ENCODE measurements around the gene SLC15A4.

Gene SLC15A4

DNA sequence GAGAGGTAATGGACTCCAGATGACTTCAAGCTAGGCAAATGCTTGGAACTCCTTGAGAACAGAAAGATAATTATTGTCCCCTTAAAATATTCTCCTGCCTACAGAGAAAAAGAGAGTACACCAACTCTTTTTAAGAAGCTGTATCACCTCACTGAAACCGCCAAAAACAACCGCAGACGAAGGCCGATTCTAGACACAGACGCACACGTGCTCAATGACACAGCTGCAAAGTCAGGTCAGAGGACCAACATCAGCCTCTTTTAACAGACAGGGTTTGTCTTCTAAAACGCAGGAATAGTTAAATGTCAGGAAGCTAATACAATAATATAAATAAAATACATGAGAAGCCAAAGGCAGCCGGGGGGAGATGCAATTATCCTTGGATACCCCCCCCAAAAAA lies 19.0 kb downstream of the SLC15A4 start:
- TF ChIP-seq, protein P1, sequence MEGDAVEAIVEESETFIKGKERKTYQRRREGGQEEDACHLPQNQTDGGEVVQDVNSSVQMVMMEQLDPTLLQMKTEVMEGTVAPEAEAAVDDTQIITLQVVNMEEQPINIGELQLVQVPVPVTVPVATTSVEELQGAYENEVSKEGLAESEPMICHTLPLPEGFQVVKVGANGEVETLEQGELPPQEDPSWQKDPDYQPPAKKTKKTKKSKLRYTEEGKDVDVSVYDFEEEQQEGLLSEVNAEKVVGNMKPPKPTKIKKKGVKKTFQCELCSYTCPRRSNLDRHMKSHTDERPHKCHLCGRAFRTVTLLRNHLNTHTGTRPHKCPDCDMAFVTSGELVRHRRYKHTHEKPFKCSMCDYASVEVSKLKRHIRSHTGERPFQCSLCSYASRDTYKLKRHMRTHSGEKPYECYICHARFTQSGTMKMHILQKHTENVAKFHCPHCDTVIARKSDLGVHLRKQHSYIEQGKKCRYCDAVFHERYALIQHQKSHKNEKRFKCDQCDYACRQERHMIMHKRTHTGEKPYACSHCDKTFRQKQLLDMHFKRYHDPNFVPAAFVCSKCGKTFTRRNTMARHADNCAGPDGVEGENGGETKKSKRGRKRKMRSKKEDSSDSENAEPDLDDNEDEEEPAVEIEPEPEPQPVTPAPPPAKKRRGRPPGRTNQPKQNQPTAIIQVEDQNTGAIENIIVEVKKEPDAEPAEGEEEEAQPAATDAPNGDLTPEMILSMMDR (IDR thresholded peaks at IDR 0.05; ENCODE audit: control insufficient read depth, extremely low read depth, insufficient read depth), result no peak
- H3K4me3 ChIP-seq (ENCODE audit: low read depth, low read length), result no peak overlapping the region
- no peak for DNase-seq (ENCODE audit: low read depth)

DNA sequence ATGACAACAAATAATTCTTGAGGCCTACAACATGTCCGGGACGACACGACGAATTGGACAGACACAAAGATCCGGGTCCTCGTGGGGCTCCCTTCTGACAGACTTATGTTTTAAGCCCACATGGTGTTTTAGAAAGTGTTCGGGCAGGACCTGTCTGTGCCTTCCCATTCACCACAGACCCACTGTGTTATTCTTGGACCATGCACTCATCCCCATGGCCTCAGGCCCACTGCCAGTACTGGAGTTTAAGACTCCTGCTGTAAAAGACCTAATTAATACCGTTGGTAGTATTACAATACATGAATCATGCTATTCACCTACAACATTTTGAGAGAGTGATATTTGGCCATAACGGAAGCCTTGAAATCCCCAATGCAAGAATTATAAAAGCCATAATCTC lies 20.0 kb downstream of the SLC15A4 start:
- no peak for DNase-seq (ENCODE audit: low read depth)
- TF ChIP-seq, protein P1 (IDR thresholded peaks at IDR 0.05; ENCODE audit: control insufficient read depth, extremely low read depth, insufficient read depth), result no peak
- H3K4me3 ChIP-seq (ENCODE audit: low read depth, low read length), result no peak overlapping the region

DNA sequence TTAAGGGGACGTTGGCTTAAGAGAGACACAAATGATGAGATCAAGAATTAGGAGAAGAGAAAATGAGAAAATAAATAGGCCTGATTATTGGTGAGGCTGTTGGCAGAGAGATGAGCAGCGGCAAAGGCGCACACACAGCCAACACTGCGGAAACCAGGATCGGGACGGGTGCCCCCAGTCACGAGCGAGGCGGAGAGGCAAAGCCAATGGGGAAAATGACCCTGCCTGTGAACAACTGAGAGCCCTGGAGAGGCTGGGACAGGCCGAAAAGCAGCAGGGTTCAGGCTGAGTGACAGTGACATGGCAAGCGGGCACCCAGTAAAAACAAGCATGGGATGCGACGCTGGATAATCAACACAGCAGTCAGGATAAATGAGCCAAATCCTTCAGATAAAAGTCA lies 21.0 kb downstream of the SLC15A4 start:
- no peak for DNase-seq (ENCODE audit: low read depth)
- H3K4me3 ChIP-seq (ENCODE audit: low read depth, low read length), result no peak overlapping the region
- TF ChIP-seq, protein P1 (IDR thresholded peaks at IDR 0.05; ENCODE audit: control insufficient read depth, extremely low read depth, insufficient read depth), result no peak

DNA sequence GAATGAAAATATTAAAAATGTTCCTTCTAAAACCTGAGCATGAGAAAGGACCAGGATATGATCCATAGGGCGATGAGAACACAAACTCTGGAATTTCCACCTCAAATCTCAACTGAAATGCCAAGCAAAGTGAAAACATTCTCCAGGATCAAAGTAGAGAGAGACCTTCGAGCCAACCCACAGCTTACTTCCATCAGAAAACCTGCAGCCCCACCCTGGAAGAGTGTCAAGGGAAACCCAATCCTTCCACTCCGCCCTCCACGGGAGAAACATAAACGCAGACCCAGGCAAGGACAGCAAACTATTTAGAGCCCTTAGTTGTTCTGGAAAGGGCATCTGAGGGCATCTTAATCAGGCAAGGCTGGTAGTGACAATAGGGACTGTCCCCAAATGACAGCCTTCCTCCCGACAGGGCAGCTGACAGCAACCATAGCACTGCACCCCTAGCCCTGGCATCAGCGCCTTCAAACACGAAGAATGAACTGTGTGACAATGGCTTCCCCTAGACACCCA lies 21.8 kb downstream of the SLC15A4 start:
- DNase-seq (ENCODE audit: low read depth), result no peak
- H3K4me3 ChIP-seq (ENCODE audit: low read depth, low read length), result no peak overlapping the region
- TF ChIP-seq, protein P1 (IDR thresholded peaks at IDR 0.05; ENCODE audit: control insufficient read depth, extremely low read depth, insufficient read depth), result no peak

DNA sequence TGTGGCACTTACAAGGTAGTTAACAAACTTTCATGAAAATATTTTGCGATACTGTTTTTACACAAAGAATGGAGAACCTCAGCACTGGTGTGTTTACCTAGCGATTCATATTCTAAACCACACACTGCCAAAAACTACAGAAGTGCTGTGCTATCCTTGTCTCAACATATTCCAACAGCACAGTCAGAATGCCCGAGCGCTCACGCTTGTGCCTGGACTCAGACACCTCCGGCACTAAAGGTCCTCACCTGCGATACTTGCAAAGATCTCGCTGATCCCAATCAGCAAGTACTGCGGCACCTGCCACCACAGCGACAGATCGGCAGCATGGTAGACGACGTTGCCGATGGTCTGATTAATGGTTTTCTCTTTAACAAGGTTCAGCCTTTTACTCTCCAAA lies 23.2 kb downstream of the SLC15A4 start:
- H3K4me3 ChIP-seq (ENCODE audit: low read depth, low read length), result no peak overlapping the region
- no peak for DNase-seq (ENCODE audit: low read depth)
- TF ChIP-seq, protein P1 (IDR thresholded peaks at IDR 0.05; ENCODE audit: control insufficient read depth, extremely low read depth, insufficient read depth), result no peak

DNA sequence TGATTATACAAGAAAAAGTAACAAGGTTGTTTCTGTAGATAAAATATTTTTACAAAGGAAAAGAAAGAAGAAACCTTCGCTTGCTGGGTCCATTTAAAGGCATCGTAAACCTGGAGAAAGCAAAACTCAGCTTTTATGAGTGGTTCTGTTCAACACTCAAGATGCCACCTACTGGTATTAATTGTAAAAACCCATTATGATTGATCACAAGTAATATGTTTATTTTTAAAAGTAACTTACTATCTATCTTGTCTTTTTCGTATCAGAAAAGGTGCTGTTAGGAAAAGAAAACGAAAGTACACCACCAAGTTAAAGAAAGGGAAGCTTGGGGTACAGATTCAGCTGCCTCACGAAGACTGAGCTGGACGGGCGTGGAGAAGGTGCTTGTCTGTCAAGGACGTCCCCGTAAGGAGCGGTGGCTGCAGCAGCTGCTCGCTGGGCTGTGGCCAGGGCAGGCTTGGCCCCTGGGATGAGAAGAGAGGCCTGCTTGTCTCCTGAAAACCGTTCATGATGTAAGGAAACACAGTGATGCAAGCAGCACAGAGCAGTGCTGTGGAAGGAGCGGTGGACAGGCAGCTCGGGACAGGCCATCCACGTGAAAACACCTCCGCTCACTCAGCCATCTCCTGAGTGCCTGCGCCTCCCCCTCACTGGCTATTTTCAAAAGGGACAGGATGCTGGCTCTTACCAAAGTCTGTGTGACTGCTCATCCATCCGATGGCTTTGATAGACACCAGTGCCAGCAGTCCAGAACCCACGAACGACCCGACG lies 25.0 kb downstream of the SLC15A4 start:
- H3K4me3 ChIP-seq (ENCODE audit: low read depth, low read length), result no peak overlapping the region
- no peak for DNase-seq (ENCODE audit: low read depth)
- TF ChIP-seq, protein P1 (IDR thresholded peaks at IDR 0.05; ENCODE audit: control insufficient read depth, extremely low read depth, insufficient read depth), result peak; percentile 25; the same call in 1 of the 2 replicates

Measured in LNCaP clone FGC (cell line).